ENCODE data around the gene ADK. TPM values are rescaled to one million over a fixed set of nuclear protein-coding genes. Genes with fewer than 3 reads are reported as not detected.

ADK gene
- total RNA-seq, 4 donors from 2014 or later = 42.3 to 46.3 (median 42.9) TPM

DNA sequence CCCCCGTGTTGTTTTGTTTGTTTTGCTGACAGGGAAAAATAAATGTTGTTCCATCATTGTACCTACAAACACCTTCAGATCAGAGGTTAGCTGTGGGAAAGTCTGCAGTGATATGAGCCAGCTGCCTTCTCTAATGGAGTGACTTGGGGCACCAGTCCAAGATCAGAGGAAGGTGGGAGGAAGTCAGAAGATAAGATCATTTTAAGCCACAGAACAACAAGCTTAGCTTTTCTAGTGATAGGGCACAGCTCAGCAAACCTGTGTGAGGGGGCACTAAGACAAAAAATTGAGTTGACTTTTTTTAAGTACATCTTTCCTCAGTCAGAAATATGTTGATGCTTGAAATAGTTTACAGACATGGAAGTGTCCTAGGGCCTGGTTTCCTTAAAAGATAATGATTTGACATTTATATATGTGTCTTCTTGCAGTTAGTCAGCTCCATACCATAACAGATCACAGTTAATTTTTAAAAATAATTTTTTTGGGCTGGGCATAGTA, 435.1 kb downstream of the ADK start:
- DNase-seq (ENCODE audit: low spot score in 2 of 2) = no peak
- TF ChIP-seq, protein P1, sequence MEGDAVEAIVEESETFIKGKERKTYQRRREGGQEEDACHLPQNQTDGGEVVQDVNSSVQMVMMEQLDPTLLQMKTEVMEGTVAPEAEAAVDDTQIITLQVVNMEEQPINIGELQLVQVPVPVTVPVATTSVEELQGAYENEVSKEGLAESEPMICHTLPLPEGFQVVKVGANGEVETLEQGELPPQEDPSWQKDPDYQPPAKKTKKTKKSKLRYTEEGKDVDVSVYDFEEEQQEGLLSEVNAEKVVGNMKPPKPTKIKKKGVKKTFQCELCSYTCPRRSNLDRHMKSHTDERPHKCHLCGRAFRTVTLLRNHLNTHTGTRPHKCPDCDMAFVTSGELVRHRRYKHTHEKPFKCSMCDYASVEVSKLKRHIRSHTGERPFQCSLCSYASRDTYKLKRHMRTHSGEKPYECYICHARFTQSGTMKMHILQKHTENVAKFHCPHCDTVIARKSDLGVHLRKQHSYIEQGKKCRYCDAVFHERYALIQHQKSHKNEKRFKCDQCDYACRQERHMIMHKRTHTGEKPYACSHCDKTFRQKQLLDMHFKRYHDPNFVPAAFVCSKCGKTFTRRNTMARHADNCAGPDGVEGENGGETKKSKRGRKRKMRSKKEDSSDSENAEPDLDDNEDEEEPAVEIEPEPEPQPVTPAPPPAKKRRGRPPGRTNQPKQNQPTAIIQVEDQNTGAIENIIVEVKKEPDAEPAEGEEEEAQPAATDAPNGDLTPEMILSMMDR (IDR thresholded peaks at IDR 0.05) = no peak
- no peak for TF ChIP-seq POLR2A (IDR thresholded peaks at IDR 0.05)
- H3K4me3 ChIP-seq (ENCODE audit: low read depth, poor library complexity, severe bottlenecking) = no peak overlapping the region
- WGBS, 2 donors = 5 to 15% methylated on average over 1 of the region's 1 CpG
- intact Hi-C loops (cut with DNase I; ENCODE audit: low total_unique reads) = no loop called here

DNA sequence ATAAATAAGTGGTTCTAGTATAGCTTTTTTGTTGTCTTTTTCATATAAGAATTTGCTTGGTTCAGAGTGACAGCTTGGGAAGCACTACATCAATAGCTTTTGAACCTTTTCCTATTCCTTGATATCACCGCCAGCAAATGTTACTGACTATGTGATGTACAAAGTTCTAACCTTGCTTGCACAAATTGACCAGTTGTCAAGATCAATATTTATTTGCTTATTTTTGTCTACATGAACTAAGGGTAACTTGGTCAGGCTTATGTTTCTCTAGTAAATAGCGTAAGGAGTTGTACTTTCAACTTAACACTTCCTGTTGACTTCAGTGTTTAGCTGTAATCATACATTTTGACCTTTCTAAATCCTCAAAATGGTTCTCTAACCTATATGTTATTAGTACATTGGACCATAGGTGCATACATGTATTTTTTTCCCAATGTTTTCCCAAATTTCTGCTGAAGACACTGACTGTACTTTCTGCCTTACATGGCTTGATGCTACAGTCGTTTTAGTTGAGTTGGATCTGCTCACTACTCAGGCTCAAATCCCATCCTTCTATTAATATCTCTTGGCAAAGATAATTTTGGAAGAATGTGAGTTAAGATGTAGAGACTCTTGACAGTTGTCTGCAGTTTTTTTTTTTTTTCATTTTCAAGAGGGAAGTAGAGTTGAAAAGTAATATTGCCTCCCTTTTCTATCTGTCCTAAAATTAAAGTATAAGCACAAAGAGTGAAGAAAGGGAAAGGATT, 436.3 kb downstream of the ADK start:
- intact Hi-C loops (cut with DNase I; ENCODE audit: low total_unique reads) = no loop called here
- H3K4me3 ChIP-seq (ENCODE audit: low read depth, poor library complexity, severe bottlenecking) = no peak overlapping the region
- WGBS, 2 donors = 64 to 69% methylated on average over 3 of the region's 3 CpGs
- no peak for DNase-seq (ENCODE audit: low spot score in 2 of 2)
- no peak for TF ChIP-seq POLR2A (IDR thresholded peaks at IDR 0.05)
- TF ChIP-seq, protein P1 (IDR thresholded peaks at IDR 0.05) = no peak

DNA sequence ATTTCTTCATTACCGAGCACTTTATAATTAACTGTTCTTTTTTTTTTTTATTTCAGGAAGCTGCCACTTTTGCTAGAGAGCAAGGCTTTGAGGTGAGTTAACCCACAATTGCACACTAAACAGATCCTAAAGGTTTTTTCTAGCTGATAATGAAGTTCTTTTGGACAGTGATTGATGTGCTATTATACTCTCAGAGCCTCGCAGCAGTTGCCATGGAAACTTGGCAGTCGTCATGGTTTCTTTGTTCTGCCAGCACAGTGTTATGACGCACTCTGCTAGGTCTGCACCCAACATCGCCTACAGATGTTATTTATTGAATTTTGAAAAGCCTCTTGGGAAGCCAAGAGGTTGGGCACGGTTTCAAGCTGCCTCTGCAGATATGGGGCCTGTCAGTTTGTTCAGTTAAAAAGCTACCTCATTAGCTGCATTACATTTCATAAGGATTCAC, 438.2 kb downstream of the ADK start:
- 5 to 6% methylated on average over 6 of the region's 6 CpGs for WGBS, 2 donors
- no peak for TF ChIP-seq POLR2A (IDR thresholded peaks at IDR 0.05)
- TF ChIP-seq, protein P1 (IDR thresholded peaks at IDR 0.05) = no peak
- H3K4me3 ChIP-seq (ENCODE audit: low read depth, poor library complexity, severe bottlenecking) = no peak overlapping the region
- intact Hi-C loops (cut with DNase I; ENCODE audit: low total_unique reads) = no loop called here
- peak; percentile 89 to 94 for DNase-seq (ENCODE audit: low spot score in 2 of 2)

DNA sequence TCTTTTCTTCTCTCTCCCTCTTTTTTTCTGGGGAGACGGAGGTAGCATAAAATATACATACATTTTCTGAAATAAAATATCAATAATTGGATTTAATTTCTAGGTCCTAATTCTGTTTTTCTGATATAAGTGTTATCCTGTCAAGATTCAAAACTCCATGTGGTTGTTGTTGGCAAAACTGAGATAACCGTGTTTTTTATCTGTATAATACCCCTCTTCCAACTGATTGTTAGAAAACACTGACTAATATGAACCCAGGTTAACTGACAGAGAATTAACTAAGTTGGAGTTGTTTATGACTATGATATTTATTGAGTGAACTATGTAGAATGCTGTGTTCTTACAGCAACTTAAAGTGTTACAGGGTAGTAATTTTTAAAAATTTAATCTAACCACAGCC, 438.8 kb downstream of the ADK start:
- no peak overlapping the region for H3K4me3 ChIP-seq (ENCODE audit: low read depth, poor library complexity, severe bottlenecking)
- TF ChIP-seq POLR2A (IDR thresholded peaks at IDR 0.05) = no peak
- TF ChIP-seq, protein P1 (IDR thresholded peaks at IDR 0.05) = no peak
- intact Hi-C loops (cut with DNase I; ENCODE audit: low total_unique reads) = no loop called here
- WGBS, 2 donors = 49 to 70% methylated on average over 2 of the region's 2 CpGs
- DNase-seq (ENCODE audit: low spot score in 2 of 2) = no peak

DNA sequence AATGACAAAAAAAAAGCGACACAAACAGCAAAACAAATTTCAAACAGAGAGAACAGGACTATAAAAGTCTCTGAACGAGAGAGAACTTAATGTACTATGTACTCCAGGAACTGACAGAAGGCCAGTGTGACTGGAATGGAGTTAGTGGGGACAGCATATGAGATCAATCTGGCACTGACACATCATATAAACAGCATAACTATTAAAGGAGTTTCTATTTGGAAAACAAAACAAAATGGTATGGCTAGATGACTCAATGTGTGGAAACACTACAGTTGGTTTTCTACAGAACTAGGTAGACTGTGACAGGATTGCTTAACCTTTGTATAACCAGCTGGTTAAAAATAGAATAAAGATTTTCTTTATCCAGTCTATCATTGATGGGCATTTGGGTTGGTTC, 442.4 kb downstream of the ADK start:
- intact Hi-C loops (cut with DNase I; ENCODE audit: low total_unique reads) = no loop called here
- no peak for TF ChIP-seq POLR2A (IDR thresholded peaks at IDR 0.05)
- TF ChIP-seq, protein P1 (IDR thresholded peaks at IDR 0.05) = no peak
- no peak overlapping the region for H3K4me3 ChIP-seq (ENCODE audit: low read depth, poor library complexity, severe bottlenecking)
- WGBS, 2 donors = 57 to 68% methylated on average over 2 of the region's 2 CpGs
- DNase-seq (ENCODE audit: low spot score in 2 of 2) = peak in 1 of 2 donors; percentile 33

All from lower leg skin (tissue), 4 donors.